Osteoblast (primary cell): Measurements from ENCODE around the gene MICU2. TPM values are rescaled to one million over a fixed set of nuclear protein-coding genes. Genes with fewer than 3 reads are reported as not detected.

Source experiments
- DNase-seq: peaks from one replicate; pipeline ENCODE4 v3.0.0; 2011; ENCODE audit warnings: low spot score, mixed read lengths; ENCODE audit not compliant: insufficient read length; ENCODE audit errors: missing footprints
- H2AFZ ChIP-seq: 2 replicates; pipeline ENCODE4 v1.6.0; 2011; ENCODE audit warnings: mild to moderate bottlenecking, low read length
- H3K27ac ChIP-seq: 2 replicates; pipeline ENCODE4 v1.5.1; 2011; ENCODE audit warnings: mild to moderate bottlenecking, low read depth, low read length, moderate library complexity
- H3K27me3 ChIP-seq: 2 replicates; pipeline ENCODE4 v1.6.0; 2012; ENCODE audit warnings: mild to moderate bottlenecking, control low read depth, inconsistent platforms, low read length, moderate library complexity; ENCODE audit not compliant: insufficient read depth
- H3K36me3 ChIP-seq: 2 replicates; pipeline ENCODE4 v1.5.1; 2011; ENCODE audit warnings: mild to moderate bottlenecking, low read length, control low read depth, moderate library complexity; ENCODE audit not compliant: insufficient read depth
- H3K4me1 ChIP-seq: 2 replicates; pipeline ENCODE4 v1.5.1; 2011; ENCODE audit warnings: mild to moderate bottlenecking, low read length, control low read depth, moderate library complexity; ENCODE audit not compliant: insufficient read depth
- H3K4me2 ChIP-seq: 2 replicates; pipeline ENCODE4 v1.6.0; 2011; ENCODE audit warnings: mild to moderate bottlenecking, low read length; ENCODE audit not compliant: insufficient read depth
- H3K4me3 ChIP-seq: fragments of 200-600 bp; sonication (generic); 3 replicates; pipeline ENCODE4 v1.5.1; 2012; ENCODE audit warnings: mild to moderate bottlenecking, low read length, inconsistent platforms; ENCODE audit not compliant: insufficient read depth
- H3K79me2 ChIP-seq: 2 replicates; pipeline ENCODE4 v1.6.0; 2012; ENCODE audit warnings: mild to moderate bottlenecking, low read length, control low read depth, inconsistent platforms; ENCODE audit not compliant: insufficient read depth
- H3K9me3 ChIP-seq: 2 replicates; pipeline ENCODE4 v1.5.1; 2011; ENCODE audit warnings: low read depth, low read length, control low read depth
- H4K20me1 ChIP-seq: 2 replicates; pipeline ENCODE4 v1.6.0; 2012; ENCODE audit warnings: mild to moderate bottlenecking, low read length, control low read depth; ENCODE audit not compliant: insufficient read depth
- total RNA-seq: library from RNA; depleted of rRNA; stranded (reverse); fragments of >200 nt; gene quantifications from 2 replicates; pipeline ENCODE4 v1.2.3, GENCODE V29; 2012
- TF ChIP-seq, protein P1 (sequence below): IDR thresholded peaks from 2 replicates; pipeline ENCODE4 v1.5.1; 2011; ENCODE audit warnings: mild to moderate bottlenecking, low read depth, low read length, moderate library complexity; ENCODE audit errors: extremely low read depth

The MICU2 gene
- total RNA-seq, 1 donor = 46.0 TPM

GRCh38 chr13:21638319-21639282 is 34.6 kb upstream of the MICU2 start:
- Histone ChIP-seq H3K27me3 (no peaks in the 10 kb centered on the region), H3K4me3 (no peak overlapping the region), H3K4me1 (no peaks in the 10 kb centered on the region), H4K20me1 (no peaks in the 10 kb centered on the region), H3K9me3 (no peaks in the 10 kb centered on the region), H2AFZ (no peak overlapping the region), H3K27ac (no peak overlapping the region), H3K36me3 (no peaks in the 10 kb centered on the region), H3K79me2 (no peaks in the 10 kb centered on the region), H3K4me2 (no peak overlapping the region)
- no peak for DNase-seq
- TF ChIP-seq, protein P1, sequence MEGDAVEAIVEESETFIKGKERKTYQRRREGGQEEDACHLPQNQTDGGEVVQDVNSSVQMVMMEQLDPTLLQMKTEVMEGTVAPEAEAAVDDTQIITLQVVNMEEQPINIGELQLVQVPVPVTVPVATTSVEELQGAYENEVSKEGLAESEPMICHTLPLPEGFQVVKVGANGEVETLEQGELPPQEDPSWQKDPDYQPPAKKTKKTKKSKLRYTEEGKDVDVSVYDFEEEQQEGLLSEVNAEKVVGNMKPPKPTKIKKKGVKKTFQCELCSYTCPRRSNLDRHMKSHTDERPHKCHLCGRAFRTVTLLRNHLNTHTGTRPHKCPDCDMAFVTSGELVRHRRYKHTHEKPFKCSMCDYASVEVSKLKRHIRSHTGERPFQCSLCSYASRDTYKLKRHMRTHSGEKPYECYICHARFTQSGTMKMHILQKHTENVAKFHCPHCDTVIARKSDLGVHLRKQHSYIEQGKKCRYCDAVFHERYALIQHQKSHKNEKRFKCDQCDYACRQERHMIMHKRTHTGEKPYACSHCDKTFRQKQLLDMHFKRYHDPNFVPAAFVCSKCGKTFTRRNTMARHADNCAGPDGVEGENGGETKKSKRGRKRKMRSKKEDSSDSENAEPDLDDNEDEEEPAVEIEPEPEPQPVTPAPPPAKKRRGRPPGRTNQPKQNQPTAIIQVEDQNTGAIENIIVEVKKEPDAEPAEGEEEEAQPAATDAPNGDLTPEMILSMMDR = peak; percentile 71

DNA sequence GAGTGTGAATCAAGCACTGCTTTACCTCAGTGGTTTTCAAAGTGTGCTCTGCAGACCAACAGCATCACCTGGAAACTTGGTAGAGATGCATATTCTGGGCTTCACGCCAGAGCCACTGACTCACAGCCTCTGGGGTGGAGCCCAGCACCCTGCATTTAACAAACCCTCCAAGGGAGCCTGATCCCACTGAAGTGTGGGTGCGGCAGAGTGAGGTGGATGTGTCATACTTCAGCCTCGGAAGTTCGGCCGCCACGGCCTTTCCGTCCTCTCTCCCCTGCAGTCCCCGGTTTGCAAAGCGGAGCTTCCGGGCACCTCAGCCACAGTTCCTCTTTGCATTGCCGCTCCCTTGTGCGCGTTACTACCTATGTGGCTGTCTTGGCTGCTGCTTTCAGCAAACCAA is 33.3 kb upstream of the MICU2 start:
- DNase-seq = no peak
- H3K4me3 ChIP-seq = no peak overlapping the region
- H3K9me3 ChIP-seq = no peaks in the 10 kb centered on the region
- H2AFZ ChIP-seq = no peak overlapping the region
- H3K4me2 ChIP-seq = no peak overlapping the region
- H3K4me1 ChIP-seq = no peaks in the 10 kb centered on the region
- no peaks in the 10 kb centered on the region for H4K20me1 ChIP-seq
- no peaks in the 10 kb centered on the region for H3K27me3 ChIP-seq
- TF ChIP-seq, protein P1 = no peak
- no peaks in the 10 kb centered on the region for H3K36me3 ChIP-seq
- H3K79me2 ChIP-seq = no peaks in the 10 kb centered on the region
- H3K27ac ChIP-seq = no peak overlapping the region

GRCh38 chr13:21636656-21637055 is 32.7 kb upstream of the MICU2 start:
- TF ChIP-seq, protein P1 = no peak
- no peaks in the 10 kb centered on the region for H3K9me3 ChIP-seq
- no peaks in the 10 kb centered on the region for H3K27me3 ChIP-seq
- H2AFZ ChIP-seq = no peak overlapping the region
- no peak overlapping the region for H3K27ac ChIP-seq
- H3K36me3 ChIP-seq = no peaks in the 10 kb centered on the region
- no peak for DNase-seq
- H3K4me2 ChIP-seq = no peak overlapping the region
- H3K4me1 ChIP-seq = no peaks in the 10 kb centered on the region
- H3K79me2 ChIP-seq = no peaks in the 10 kb centered on the region
- H4K20me1 ChIP-seq = no peaks in the 10 kb centered on the region
- H3K4me3 ChIP-seq = no peak overlapping the region

DNA sequence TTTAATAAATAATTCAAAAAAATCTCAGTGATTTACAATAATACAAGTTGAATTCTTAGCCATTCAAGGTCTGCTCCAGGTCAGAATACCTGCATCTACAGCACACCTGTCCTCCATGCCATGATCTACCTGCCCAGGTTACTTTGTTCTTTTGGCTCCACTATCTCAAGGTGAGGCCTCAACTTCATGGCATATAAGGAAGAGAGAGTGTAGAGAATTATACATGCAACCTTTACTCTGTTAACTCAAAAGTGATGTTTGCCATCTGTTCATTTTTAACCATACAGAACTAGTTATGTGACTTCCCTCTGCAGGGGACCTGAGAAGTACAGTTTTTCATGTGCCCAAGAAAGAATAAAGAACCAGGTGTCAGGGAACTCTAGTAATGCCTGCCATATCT is 28.2 kb upstream of the MICU2 start:
- no peaks in the 10 kb centered on the region for H3K4me1 ChIP-seq
- no peaks in the 10 kb centered on the region for H3K27me3 ChIP-seq
- TF ChIP-seq, protein P1 = no peak
- H3K79me2 ChIP-seq = no peaks in the 10 kb centered on the region
- no peaks in the 10 kb centered on the region for H3K36me3 ChIP-seq
- H3K4me2 ChIP-seq = no peak overlapping the region
- no peak for DNase-seq
- no peak overlapping the region for H3K27ac ChIP-seq
- no peak overlapping the region for H3K4me3 ChIP-seq
- no peaks in the 10 kb centered on the region for H3K9me3 ChIP-seq
- H4K20me1 ChIP-seq = no peaks in the 10 kb centered on the region
- H2AFZ ChIP-seq = no peak overlapping the region
